AG09309 (cell line): Measurements from ENCODE around the gene HLA-DMB.

Source experiments
- DNase-seq: peaks from one replicate; pipeline ENCODE4 v3.0.0-alpha.2; 2010; ENCODE audit warnings: low read depth
- H3K4me3 ChIP-seq: 2 replicates; pipeline ENCODE4 v1.5.1; 2011; ENCODE audit warnings: mild to moderate bottlenecking, low read depth, low read length, moderate library complexity; ENCODE audit not compliant: control insufficient read depth
- TF ChIP-seq, protein P1 (sequence below): IDR thresholded peaks from 2 replicates; pipeline ENCODE4 v1.5.1; 2011; ENCODE audit warnings: mild to moderate bottlenecking, low read depth, low read length, inconsistent platforms; ENCODE audit not compliant: insufficient read depth, control insufficient read depth; ENCODE audit errors: missing control alignments

The HLA-DMB gene

GRCh38 chr6:32982084-32982701 is 41.4 kb upstream of the HLA-DMB start:
- DNase-seq, result no peak
- no peak overlapping the region for H3K4me3 ChIP-seq
- TF ChIP-seq, protein P1, sequence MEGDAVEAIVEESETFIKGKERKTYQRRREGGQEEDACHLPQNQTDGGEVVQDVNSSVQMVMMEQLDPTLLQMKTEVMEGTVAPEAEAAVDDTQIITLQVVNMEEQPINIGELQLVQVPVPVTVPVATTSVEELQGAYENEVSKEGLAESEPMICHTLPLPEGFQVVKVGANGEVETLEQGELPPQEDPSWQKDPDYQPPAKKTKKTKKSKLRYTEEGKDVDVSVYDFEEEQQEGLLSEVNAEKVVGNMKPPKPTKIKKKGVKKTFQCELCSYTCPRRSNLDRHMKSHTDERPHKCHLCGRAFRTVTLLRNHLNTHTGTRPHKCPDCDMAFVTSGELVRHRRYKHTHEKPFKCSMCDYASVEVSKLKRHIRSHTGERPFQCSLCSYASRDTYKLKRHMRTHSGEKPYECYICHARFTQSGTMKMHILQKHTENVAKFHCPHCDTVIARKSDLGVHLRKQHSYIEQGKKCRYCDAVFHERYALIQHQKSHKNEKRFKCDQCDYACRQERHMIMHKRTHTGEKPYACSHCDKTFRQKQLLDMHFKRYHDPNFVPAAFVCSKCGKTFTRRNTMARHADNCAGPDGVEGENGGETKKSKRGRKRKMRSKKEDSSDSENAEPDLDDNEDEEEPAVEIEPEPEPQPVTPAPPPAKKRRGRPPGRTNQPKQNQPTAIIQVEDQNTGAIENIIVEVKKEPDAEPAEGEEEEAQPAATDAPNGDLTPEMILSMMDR, result no peak

DNA sequence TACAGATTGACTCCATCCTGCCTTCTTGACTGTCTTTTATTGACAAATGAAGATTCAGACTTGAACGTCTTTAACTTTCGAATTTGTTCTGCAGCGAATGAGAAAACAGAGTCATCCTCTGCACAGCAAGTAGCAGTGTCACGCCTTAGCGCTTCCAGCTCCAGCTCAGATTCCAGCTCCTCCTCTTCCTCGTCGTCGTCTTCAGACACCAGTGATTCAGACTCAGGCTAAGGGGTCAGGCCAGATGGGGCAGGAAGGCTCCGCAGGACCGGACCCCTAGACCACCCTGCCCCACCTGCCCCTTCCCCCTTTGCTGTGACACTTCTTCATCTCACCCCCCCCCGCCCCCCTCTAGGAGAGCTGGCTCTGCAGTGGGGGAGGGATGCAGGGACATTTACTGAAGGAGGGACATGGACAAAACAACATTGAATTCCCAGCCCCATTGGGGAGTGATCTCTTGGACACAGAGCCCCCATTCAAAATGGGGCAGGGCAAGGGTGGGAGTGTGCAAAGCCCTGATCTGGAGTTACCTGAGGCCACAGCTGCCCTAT is 39.7 kb upstream of the HLA-DMB start:
- DNase-seq, result no peak
- TF ChIP-seq, protein P1, result no peak
- H3K4me3 ChIP-seq, result no peak overlapping the region

DNA sequence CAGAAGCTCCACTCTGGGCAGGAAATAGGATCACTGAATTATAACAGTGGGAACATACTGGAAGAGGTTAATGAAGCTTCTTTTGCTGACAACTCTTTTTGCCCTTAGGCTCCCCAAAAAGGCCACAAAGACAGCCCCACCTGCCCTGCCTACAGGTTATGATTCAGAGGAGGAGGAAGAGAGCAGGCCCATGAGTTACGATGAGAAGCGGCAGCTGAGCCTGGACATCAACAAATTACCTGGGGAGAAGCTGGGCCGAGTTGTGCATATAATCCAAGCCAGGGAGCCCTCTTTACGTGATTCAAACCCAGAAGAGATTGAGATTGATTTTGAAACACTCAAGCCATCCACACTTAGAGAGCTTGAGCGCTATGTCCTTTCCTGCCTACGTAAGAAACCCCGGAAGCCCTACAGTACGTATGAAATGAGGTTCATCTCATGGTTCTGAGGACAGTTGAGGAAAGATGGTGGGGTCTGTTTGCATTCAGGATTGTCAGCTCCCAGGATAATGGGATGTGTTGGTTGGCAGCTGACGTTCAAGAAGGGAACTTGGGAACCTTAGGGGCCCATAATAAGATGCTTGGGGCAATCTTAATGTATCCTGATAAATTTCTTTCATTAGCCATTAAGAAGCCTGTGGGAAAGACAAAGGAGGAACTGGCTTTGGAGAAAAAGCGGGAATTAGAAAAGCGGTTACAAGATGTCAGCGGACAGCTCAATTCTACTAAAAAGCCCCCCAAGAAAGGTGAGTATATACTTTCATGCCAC is 39.1 kb upstream of the HLA-DMB start:
- no peak for DNase-seq
- H3K4me3 ChIP-seq, result no peak overlapping the region
- TF ChIP-seq, protein P1, result no peak

GRCh38 chr6:32977953-32978324 is 37.1 kb upstream of the HLA-DMB start:
- TF ChIP-seq, protein P1, result no peak
- no peak overlapping the region for H3K4me3 ChIP-seq
- no peak for DNase-seq

- H3K4me3 ChIP-seq, result no peak overlapping the region
- TF ChIP-seq, protein P1, result no peak
- DNase-seq, result no peak
These were observed 36.6 kb upstream of the HLA-DMB start for GRCh38 chr6:32977272-32977952.

DNA sequence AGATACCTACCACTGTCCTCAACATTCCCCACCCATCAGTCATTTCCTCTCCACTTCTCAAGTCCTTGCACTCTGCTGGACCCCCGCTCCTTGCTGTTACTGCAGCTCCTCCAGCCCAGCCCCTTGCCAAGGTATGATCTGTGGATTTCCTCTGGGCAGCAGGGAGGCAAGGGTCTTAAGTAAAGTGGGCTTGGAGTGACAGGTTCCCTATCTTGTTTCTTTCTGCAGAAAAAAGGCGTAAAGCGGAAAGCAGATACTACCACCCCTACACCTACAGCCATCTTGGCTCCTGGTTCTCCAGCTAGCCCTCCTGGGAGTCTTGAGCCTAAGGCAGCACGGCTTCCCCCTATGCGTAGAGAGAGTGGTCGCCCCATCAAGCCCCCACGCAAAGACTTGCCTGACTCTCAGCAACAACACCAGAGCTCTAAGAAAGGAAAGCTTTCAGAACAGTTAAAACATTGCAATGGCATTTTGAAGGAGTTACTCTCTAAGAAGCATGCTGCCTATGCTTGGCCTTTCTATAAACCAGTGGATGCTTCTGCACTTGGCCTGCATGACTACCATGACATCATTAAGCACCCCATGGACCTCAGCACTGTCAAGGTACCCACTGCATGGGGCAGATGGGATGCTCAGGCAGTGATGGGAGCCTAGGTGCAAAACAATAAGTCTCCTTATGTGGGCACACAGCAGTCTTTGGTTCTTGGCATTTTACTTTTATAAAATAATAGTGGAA is 35.7 kb upstream of the HLA-DMB start:
- no peak for DNase-seq
- TF ChIP-seq, protein P1, result no peak
- H3K4me3 ChIP-seq, result peak overlapping the region; percentile 91
